CD4-positive, alpha-beta T cell treated with Interleukin-10 for 1 hour (primary cell): ENCODE results near the gene OLFML2B.
A peak's percentile ranks its signal among the peaks of the same experiment; 100 is the strongest.

Experiments used
- DNase-seq: peaks from one replicate; pipeline ENCODE4 v3.0.0-alpha.2; 2020

OLFML2B gene

DNA sequence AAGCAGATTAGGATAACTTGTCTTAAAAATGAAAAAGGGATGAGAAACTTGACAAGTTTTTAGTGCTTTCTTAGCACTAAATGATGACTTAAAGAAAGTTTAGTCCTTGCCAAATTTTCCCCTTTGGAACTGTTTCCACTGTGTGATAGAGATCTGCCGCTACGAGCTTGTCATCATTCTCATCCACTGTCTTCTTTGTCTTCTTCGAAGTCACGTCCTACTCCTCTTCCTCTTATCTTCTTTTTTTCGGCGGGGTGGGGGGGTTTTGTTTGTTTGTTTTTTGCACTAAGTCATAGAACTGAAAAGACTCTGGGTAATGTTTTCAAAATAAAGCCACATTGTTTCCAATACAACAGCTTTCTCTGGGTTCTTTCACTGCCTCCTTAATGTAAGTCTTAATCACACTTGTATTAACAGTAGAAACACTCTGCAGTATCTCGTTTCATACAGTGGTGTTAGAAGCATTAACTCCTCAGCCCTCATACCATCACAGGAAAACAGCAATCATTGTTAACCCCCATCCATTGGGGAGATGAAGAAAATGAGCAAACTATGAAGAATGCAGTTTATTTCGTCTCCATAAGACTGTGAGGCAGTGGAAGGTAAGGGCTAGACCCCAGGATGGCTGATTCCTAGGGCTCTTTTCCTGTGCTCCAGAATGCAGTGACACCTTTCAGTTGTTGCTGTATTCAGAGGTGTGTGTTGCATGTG is 81.8 kb downstream of the OLFML2B start:
- DNase-seq, result no peak

DNA sequence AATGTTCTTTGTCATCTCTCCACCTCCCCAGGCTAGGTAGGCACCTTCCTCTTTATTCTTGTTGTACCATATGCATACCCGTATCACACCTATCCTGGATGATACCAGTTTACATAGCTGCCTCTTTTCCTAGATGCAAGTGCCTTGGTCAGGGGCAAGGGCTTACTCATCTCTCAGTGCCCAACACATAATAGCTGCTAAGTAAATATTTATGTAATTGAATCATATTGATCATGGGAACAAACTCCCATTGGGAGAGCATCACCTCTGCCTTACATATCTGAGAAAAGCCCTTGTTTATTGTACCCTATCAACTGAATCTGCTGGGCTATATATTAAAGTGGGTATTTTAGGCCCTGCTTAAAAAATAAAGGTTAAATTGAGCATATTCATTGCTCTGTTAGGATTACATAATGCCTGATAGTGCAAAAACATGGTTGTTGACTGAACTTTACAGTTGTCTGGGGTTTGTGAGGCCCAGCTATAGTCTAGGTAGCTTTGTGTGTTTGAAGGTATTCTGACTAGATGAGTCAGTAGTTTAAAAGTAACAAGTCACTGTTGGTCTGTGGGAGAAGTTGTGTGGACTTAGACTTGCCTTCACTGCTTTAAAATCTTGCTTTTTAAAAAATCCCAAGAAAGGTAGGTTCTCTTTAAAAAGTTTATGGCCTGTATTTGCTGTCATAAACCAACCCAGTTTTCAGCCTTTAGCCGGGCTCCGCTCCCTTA is 82.6 kb downstream of the OLFML2B start:
- DNase-seq, result no peak

DNA sequence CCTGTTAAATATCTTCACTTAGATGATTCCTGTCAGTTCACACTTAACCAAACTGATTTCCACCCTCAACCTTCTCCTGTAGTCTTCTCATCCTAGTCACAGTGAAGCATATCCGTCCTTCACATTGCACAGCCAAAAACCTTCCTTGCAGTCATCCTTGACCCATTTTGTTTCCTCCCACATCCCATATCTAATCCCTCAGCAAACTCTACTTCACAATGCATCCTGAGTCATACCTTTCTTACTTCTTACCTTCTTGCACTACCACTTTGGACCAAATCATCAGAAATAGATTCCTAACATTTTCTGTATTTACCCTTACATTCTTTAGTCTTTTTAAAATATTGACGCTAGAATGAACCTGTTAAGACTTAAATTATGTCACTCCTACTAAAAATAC is 86.9 kb downstream of the OLFML2B start:
- no peak for DNase-seq

DNA sequence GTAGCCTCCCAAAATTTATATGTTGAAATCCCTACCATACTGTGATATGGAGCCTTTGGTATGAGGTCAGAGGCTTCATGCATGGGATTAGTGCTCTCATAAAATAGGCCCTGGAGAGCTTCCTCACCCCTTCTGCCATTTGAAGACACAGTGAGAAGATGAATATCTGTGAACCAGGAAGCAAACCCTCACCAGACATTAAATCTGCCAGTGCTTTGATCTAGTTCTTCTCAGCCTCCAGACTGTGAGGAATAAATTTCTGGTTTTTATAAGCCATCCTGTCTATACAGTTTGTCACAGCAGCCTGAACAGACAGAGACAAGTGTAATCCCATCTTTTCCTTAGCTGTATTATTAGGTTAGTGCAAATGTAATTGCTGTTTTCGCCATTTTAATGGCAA is 88.4 kb downstream of the OLFML2B start:
- DNase-seq, result no peak

DNA sequence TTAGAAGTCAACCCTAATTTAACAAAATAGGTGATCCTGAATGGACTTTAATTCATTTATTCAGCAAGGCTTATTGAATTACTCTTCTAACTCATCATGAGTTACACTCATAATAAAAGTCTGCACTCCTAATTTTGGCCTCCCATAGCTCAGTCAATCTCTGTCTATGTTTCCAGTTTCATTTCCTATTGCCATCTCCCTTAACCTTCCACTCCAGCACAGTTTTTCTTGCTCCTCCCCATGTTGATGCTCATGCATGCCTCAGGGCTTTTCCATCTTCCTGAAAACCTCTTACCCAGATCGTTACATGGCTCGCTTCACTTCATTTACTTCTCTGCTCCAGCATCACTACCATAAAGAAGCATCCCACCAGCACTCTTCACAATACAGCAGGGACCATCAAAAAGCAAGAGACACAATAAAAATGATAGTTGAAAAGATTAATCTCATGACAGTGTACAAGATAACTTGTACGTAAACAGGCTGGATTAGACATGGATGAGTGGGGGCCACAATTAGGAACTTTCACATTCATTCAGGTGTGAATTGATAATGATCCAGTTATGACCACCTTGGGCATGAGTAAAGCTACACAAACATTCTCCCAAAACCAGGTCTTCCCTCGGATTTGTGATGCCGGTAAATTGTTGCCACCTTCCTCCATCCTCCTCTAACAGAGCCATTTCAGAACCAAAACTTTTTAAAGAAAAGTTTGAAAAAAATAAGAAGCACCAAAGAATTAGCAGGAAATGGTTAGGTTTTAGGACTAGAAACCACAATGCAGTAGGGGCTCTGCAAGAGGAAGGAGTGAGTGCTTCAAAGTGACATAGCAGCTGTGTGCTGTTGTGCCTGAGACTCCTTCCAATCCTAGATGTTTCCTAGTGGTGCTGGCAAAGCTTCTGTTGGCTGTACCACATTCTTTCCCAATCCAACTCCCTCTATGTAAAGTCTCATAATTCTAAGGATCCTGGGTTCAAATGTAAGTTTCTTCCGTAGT is 89.8 kb downstream of the OLFML2B start:
- DNase-seq, result peak; percentile 37
